Stimulated activated naive CD4-positive, alpha-beta T cell (primary cell): ENCODE data around the gene ARHGEF25.
A peak's percentile ranks its signal among the peaks of the same experiment; 100 is the strongest.
"Not testable (repeated sequence)": the region's sequence is repeated elsewhere in the genome, so short reads cannot be mapped to it uniquely, and the experiment has no call there.

Source experiments
- DNase-seq, 6 experiments: peaks; one replicate each; lab custom pipeline; 2025; lab: John Stamatoyannopoulos, UW

ARHGEF25 gene

GRCh38 chr12:57611108-57611826 lies at the start of gene ARHGEF25:
ARHGEF25 (plus strand) TSS chr12:57611435; CDS start chr12:57611895, 460 bp downstream.
- DNase-seq = peak in 4 of 6 experiments; percentile 19 to 41 (median 32)

- DNase-seq = no peak
Measured at GRCh38 chr12:57563358-57563757, 47.9 kb upstream of the ARHGEF25 start.

- no peak for DNase-seq
Measured at GRCh38 chr12:57564178-57564740, 47.0 kb upstream of the ARHGEF25 start.

- DNase-seq = no peak
Measured at GRCh38 chr12:57568838-57569237, 42.4 kb upstream of the ARHGEF25 start.

GRCh38 chr12:57569858-57570257 lies 41.4 kb upstream of the ARHGEF25 start:
- no peak for DNase-seq

GRCh38 chr12:57570438-57570837 lies 40.8 kb upstream of the ARHGEF25 start:
- DNase-seq = not testable (repeated sequence)

GRCh38 chr12:57571926-57572762 lies 39.1 kb upstream of the ARHGEF25 start:
- no peak for DNase-seq

- no peak for DNase-seq
Measured at GRCh38 chr12:57574795-57575194, 36.4 kb upstream of the ARHGEF25 start.

GRCh38 chr12:57575771-57576612 lies 35.2 kb upstream of the ARHGEF25 start:
- DNase-seq = no peak

GRCh38 chr12:57576613-57577160 lies 34.5 kb upstream of the ARHGEF25 start:
- DNase-seq = no peak

- no peak for DNase-seq
Measured at GRCh38 chr12:57577981-57578758, 33.1 kb upstream of the ARHGEF25 start.

- DNase-seq = no peak
Measured at GRCh38 chr12:57579011-57579410, 32.2 kb upstream of the ARHGEF25 start.

- DNase-seq = no peak
Measured at GRCh38 chr12:57579677-57580465, 31.4 kb upstream of the ARHGEF25 start.

GRCh38 chr12:57580466-57580795 lies 30.8 kb upstream of the ARHGEF25 start:
- no peak for DNase-seq

GRCh38 chr12:57581802-57582201 lies 29.4 kb upstream of the ARHGEF25 start:
- DNase-seq = no peak

- DNase-seq = no peak
Measured at GRCh38 chr12:57582440-57582839, 28.8 kb upstream of the ARHGEF25 start.

- peak; percentile 23 to 80 (median 60) for DNase-seq
Measured at GRCh38 chr12:57583008-57583831, 28.0 kb upstream of the ARHGEF25 start.

GRCh38 chr12:57584050-57584449 lies 27.2 kb upstream of the ARHGEF25 start:
- DNase-seq = no peak

GRCh38 chr12:57584690-57585089 lies 26.5 kb upstream of the ARHGEF25 start:
- no peak for DNase-seq
